B cell (primary cell): ENCODE measurements around the gene SEC24C.

Source experiments
- CTCF ChIP-seq: fragments of 200-600 bp; IDR thresholded peaks from one replicate; pipeline ENCODE4 v1.8.0; 2022; ENCODE audit warnings: antibody characterized with exemption, mild to moderate bottlenecking
- EZH2 ChIP-seq: IDR thresholded peaks from 2 replicates; pipeline ENCODE4 v1.6.1; 2012; ENCODE audit warnings: borderline replicate concordance, low read depth, mild to moderate bottlenecking, moderate library complexity, low read length; ENCODE audit not compliant: insufficient read depth, poor library complexity, severe bottlenecking

GRCh38 chr10:73803680-73804286, 59.6 kb downstream of the SEC24C start:
- TF ChIP-seq CTCF = no peak
- TF ChIP-seq EZH2 = no peak
